SK-N-SH (cell line): Measurements from ENCODE around the gene FBXL7. TPM values are rescaled to one million over a fixed set of nuclear protein-coding genes. Genes with fewer than 3 reads are reported as not detected.

Experiments
- CTCF ChIA-PET: fragments of 300-600, 350-600 bp; formaldehyde crosslinking; extraction: SDS; loops from one replicate; lab custom pipeline; 2021; lab: Yijun Ruan, JAX
- POLR2A ChIA-PET: fragments of 350-600 bp; sonication (Branson Sonifier 250); formaldehyde crosslinking; extraction: SDS; loops from one replicate; lab custom pipeline; 2020; ENCODE audit warnings: antibody characterized with exemption, inconsistent platforms; lab: Yijun Ruan, JAX
- DNase-seq: peaks from one replicate; pipeline ENCODE4 v3.0.0; 2012
- H2AFZ ChIP-seq: fragments of 200-600 bp; sonication (generic); 2 replicates; pipeline ENCODE4 v1.8.1; 2016; ENCODE audit warnings: antibody characterized with exemption, mild to moderate bottlenecking, low read depth
- H3F3A ChIP-seq: fragments of 200-600 bp; sonication (generic); replicated peaks from 2 replicates; pipeline ENCODE3; 2016; ENCODE audit warnings: antibody characterized with exemption, mild to moderate bottlenecking; ENCODE audit not compliant: insufficient read depth
- H3K27ac ChIP-seq, 2 experiments: fragments of 200-500 bp in 1 of 2; fragments of 200-600 bp in 1 of 2; sonication (Bioruptor generic) in 1 of 2; sonication (generic), shearing (Covaris generic) in 1 of 2; 2 replicates each; pipeline versions ENCODE4 v1.5.1 to v1.6.1; 2014 to 2016; ENCODE audit warnings: low read depth in 2 of 2, inconsistent platforms in 1 of 2, low read length in 1 of 2, mild to moderate bottlenecking in 1 of 2, mixed read lengths in 1 of 2
- H3K27me3 ChIP-seq: fragments of 200-600 bp; sonication (generic), shearing (Covaris generic); 2 replicates; pipeline ENCODE4 v1.6.1; 2016; ENCODE audit warnings: mixed run types; ENCODE audit not compliant: insufficient read depth
- H3K36me3 ChIP-seq, 2 experiments: fragments of 200-500 bp in 1 of 2; fragments of 200-600 bp in 1 of 2; sonication (Bioruptor generic) in 1 of 2; sonication (generic) in 1 of 2; replicated peaks in 1 of 2; 2 replicates each; pipeline versions ENCODE3 to v1.5.1; 2014 to 2016; ENCODE audit warnings: low read length in 1 of 2, mild to moderate bottlenecking in 1 of 2; ENCODE audit not compliant: insufficient read depth in 2 of 2, control insufficient read depth in 1 of 2
- H3K4me1 ChIP-seq, 2 experiments: fragments of 200-500 bp in 1 of 2; fragments of 200-600 bp in 1 of 2; sonication (Bioruptor generic) in 1 of 2; sonication (generic), shearing (Covaris generic) in 1 of 2; 2 replicates each; pipeline versions ENCODE4 v1.5.1 to v1.6.1; 2014 to 2016; ENCODE audit warnings: low read depth in 1 of 2, low read length in 1 of 2, mixed run types in 1 of 2; ENCODE audit not compliant: insufficient read depth in 2 of 2, control insufficient read depth in 1 of 2
- H3K4me2 ChIP-seq: fragments of 200-600 bp; sonication (generic), shearing (Covaris generic); 2 replicates; pipeline ENCODE4 v1.6.1; 2017; ENCODE audit warnings: mixed run types
- H3K4me3 ChIP-seq, 2 experiments: fragments of 200-500 bp in 1 of 2; fragments of 200-600 bp in 1 of 2; sonication (Bioruptor generic) in 1 of 2; sonication (generic), shearing (Covaris generic) in 1 of 2; 2 replicates each; pipeline versions ENCODE4 v1.5.1 to v1.8.1; 2014 to 2016; ENCODE audit warnings: low read depth in 2 of 2, inconsistent platforms in 1 of 2, low read length in 1 of 2, mild to moderate bottlenecking in 1 of 2, mixed read lengths in 1 of 2, moderate library complexity in 1 of 2
- H3K79me2 ChIP-seq: fragments of 200-600 bp; sonication (generic); 2 replicates; pipeline ENCODE4 v1.8.1; 2017; ENCODE audit warnings: mild to moderate bottlenecking; ENCODE audit not compliant: insufficient read depth
- H3K9ac ChIP-seq: fragments of 200-600 bp; sonication (generic); 2 replicates; pipeline ENCODE4 v1.6.1; 2017; ENCODE audit warnings: mixed run types
- H3K9me2 ChIP-seq: fragments of 200-600 bp; sonication (generic); 2 replicates; pipeline ENCODE4 v1.6.1; 2017; ENCODE audit warnings: mixed run types
- H3K9me3 ChIP-seq: fragments of 200-600 bp; sonication (generic); 2 replicates; pipeline ENCODE4 v1.6.1; 2017; ENCODE audit warnings: mixed run types, mild to moderate bottlenecking, moderate library complexity
- H4K20me1 ChIP-seq: fragments of 200-600 bp; sonication (generic); 2 replicates; pipeline ENCODE4 v1.6.1; 2017; ENCODE audit warnings: mild to moderate bottlenecking, mixed run types; ENCODE audit not compliant: insufficient read depth
- ELF1 ChIP-seq: IDR thresholded peaks from 2 replicates; pipeline ENCODE4 v1.4.0; 2012
- EZH2phosphoT487 ChIP-seq: fragments of 200-600 bp; sonication (generic); IDR thresholded peaks from 2 replicates; pipeline ENCODE4 v1.6.1; 2017; ENCODE audit warnings: low read depth, mixed run types, mild to moderate bottlenecking, antibody characterized with exemption, moderate library complexity, borderline replicate concordance
- FOXJ3 ChIP-seq: sonication (generic); formaldehyde crosslinking; IDR thresholded peaks from 2 replicates; pipeline ENCODE4 v1.5.1; 2020; ENCODE audit warnings: mild to moderate bottlenecking, missing genetic modification reagents
- GATA2 ChIP-seq: sonication (generic); formaldehyde crosslinking; IDR thresholded peaks from 2 replicates; pipeline ENCODE4 v1.5.0; 2020; ENCODE audit warnings: mild to moderate bottlenecking, missing genetic modification reagents
- JUND ChIP-seq: IDR thresholded peaks from 2 replicates; pipeline ENCODE4 v1.4.0; 2012
- MXI1 ChIP-seq: IDR thresholded peaks from 2 replicates; pipeline ENCODE4 v1.6.1; 2012; ENCODE audit warnings: mild to moderate bottlenecking, low read depth, low read length, improper control_type of control experiment
- POLR2AphosphoS5 ChIP-seq: IDR thresholded peaks from 2 replicates; pipeline ENCODE4 v1.6.1; 2012; ENCODE audit warnings: low read depth, low read length
- RAD21 ChIP-seq: IDR thresholded peaks from 2 replicates; pipeline ENCODE4 v1.6.1; 2012; ENCODE audit warnings: mild to moderate bottlenecking, low read length
- RCOR1 ChIP-seq: fragments of 150-350 bp; IDR thresholded peaks from 2 replicates; pipeline ENCODE4 v1.6.1; 2017; ENCODE audit warnings: antibody characterized with exemption, low read length
- RFX5 ChIP-seq: IDR thresholded peaks from 2 replicates; pipeline ENCODE4 v1.6.1; 2012; ENCODE audit warnings: mild to moderate bottlenecking, improper control_type of control experiment, low read length
- RXRA ChIP-seq: IDR thresholded peaks from 2 replicates; pipeline ENCODE4 v1.4.0; 2012; ENCODE audit warnings: low read depth, mild to moderate bottlenecking, borderline replicate concordance
- SMC3 ChIP-seq: IDR thresholded peaks from 2 replicates; pipeline ENCODE4 v1.6.1; 2012; ENCODE audit warnings: low read depth, low read length, improper control_type of control experiment
- TAF1 ChIP-seq: IDR thresholded peaks from 2 replicates; pipeline ENCODE4 v1.6.1; 2012; ENCODE audit warnings: low read depth, mild to moderate bottlenecking, low read length, moderate library complexity, borderline replicate concordance
- YY1 ChIP-seq: IDR thresholded peaks from 2 replicates; pipeline ENCODE4 v1.4.0; 2012; ENCODE audit warnings: low read depth, mild to moderate bottlenecking
- WGBS: methylation state at CpG from one replicate; pipeline ENCODE4 v1.1.6; 2017; ENCODE audit warnings: low lambda C conversion rate; 5-methylcytosine and 5-hydroxymethylcytosine counted together
- polyA plus RNA-seq, 3 experiments: library from polyadenylated mRNA; depleted of rRNA; stranded (reverse); fragments of >200 nt; gene quantifications; 2 replicates each; pipeline ENCODE4 v1.2.3, GENCODE V29; 2012
- TF ChIP-seq, protein P1 (sequence below): IDR thresholded peaks from 2 replicates; pipeline ENCODE4; 2012
- TF ChIP-seq, protein P2 (sequence below): fragments of 150-350 bp; IDR thresholded peaks from 2 replicates; pipeline ENCODE4 v1.6.1; 2016; ENCODE audit warnings: mild to moderate bottlenecking, low read depth, low read length
- TF ChIP-seq, protein P3 (sequence below): IDR thresholded peaks from 2 replicates; pipeline ENCODE4 v1.4.0; 2012; ENCODE audit warnings: low read depth, borderline replicate concordance
- TF ChIP-seq, protein P4 (sequence below): IDR thresholded peaks from 2 replicates; pipeline ENCODE4 v1.6.1; 2012; ENCODE audit warnings: mild to moderate bottlenecking, low read depth, low read length, moderate library complexity
- TF ChIP-seq, protein P5 (sequence below): IDR thresholded peaks from 2 replicates; pipeline ENCODE4 v1.4.0; 2012; ENCODE audit warnings: low read depth, borderline replicate concordance

The FBXL7 gene
- polyA plus RNA-seq, 1 of the 3 experiments (the other 2 are of a cell fraction), result 7.0 TPM

DNA sequence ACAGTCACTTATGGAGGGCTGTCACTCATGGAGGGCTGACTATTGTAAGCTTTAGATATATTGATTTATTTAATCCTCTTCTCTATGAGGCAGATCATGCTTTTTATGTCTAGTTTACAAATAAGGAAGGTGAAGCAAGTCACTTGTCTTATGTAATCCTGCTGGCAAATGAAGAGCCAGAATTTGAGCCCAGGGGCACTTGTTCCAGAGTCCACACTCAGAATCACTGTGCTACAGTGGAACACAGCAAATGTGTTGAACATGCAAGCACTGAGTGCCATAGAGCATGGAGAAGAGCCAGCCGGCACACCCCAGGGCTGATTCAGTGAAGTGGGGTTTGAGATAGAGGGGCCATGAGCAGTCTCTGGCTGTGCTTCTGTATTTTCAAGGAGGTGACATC is 353.0 kb downstream of the FBXL7 start:
- Histone ChIP-seq H3K4me1 (peaks cover 0 to 15% of the 10 kb centered on the region in 2 experiments; a peak in 2 of 4 replicates), H3K9me3 (no peaks in the 10 kb centered on the region), H3K9ac (no peak overlapping the region), H3K4me2 (no peak overlapping the region), H3F3A (no peaks in the 10 kb centered on the region), H3K27me3 (no peaks in the 10 kb centered on the region), H4K20me1 (no peaks in the 10 kb centered on the region), H3K27ac (no peak overlapping the region; a peak in 1 of 4 replicates), H3K9me2 (no peaks in the 10 kb centered on the region), H3K36me3 (no peaks in the 10 kb centered on the region), H3K79me2 (peaks cover 8% of the 10 kb centered on the region; the same call in 1 of the 2 replicates), H2AFZ (no peak overlapping the region), H3K4me3 (no peak overlapping the region)
- CTCF ChIA-PET, result no interaction called here
- DNase-seq, result no peak
- TF ChIP-seq, protein P1, sequence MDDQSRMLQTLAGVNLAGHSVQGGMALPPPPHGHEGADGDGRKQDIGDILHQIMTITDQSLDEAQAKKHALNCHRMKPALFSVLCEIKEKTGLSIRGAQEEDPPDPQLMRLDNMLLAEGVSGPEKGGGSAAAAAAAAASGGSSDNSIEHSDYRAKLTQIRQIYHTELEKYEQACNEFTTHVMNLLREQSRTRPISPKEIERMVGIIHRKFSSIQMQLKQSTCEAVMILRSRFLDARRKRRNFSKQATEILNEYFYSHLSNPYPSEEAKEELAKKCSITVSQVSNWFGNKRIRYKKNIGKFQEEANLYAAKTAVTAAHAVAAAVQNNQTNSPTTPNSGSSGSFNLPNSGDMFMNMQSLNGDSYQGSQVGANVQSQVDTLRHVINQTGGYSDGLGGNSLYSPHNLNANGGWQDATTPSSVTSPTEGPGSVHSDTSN, result no peak
- TF ChIP-seq TAF1, result no peak
- TF ChIP-seq GATA2 (CRISPR knock-in tag), result no peak
- TF ChIP-seq, protein P2, sequence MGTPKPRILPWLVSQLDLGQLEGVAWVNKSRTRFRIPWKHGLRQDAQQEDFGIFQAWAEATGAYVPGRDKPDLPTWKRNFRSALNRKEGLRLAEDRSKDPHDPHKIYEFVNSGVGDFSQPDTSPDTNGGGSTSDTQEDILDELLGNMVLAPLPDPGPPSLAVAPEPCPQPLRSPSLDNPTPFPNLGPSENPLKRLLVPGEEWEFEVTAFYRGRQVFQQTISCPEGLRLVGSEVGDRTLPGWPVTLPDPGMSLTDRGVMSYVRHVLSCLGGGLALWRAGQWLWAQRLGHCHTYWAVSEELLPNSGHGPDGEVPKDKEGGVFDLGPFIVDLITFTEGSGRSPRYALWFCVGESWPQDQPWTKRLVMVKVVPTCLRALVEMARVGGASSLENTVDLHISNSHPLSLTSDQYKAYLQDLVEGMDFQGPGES, result no peak
- TF ChIP-seq SMC3, result no peak
- TF ChIP-seq RXRA, result no peak
- TF ChIP-seq, protein P3, sequence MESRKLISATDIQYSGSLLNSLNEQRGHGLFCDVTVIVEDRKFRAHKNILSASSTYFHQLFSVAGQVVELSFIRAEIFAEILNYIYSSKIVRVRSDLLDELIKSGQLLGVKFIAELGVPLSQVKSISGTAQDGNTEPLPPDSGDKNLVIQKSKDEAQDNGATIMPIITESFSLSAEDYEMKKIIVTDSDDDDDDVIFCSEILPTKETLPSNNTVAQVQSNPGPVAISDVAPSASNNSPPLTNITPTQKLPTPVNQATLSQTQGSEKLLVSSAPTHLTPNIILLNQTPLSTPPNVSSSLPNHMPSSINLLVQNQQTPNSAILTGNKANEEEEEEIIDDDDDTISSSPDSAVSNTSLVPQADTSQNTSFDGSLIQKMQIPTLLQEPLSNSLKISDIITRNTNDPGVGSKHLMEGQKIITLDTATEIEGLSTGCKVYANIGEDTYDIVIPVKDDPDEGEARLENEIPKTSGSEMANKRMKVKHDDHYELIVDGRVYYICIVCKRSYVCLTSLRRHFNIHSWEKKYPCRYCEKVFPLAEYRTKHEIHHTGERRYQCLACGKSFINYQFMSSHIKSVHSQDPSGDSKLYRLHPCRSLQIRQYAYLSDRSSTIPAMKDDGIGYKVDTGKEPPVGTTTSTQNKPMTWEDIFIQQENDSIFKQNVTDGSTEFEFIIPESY, result no peak
- TF ChIP-seq FOXJ3, result no peak
- TF ChIP-seq, protein P4, sequence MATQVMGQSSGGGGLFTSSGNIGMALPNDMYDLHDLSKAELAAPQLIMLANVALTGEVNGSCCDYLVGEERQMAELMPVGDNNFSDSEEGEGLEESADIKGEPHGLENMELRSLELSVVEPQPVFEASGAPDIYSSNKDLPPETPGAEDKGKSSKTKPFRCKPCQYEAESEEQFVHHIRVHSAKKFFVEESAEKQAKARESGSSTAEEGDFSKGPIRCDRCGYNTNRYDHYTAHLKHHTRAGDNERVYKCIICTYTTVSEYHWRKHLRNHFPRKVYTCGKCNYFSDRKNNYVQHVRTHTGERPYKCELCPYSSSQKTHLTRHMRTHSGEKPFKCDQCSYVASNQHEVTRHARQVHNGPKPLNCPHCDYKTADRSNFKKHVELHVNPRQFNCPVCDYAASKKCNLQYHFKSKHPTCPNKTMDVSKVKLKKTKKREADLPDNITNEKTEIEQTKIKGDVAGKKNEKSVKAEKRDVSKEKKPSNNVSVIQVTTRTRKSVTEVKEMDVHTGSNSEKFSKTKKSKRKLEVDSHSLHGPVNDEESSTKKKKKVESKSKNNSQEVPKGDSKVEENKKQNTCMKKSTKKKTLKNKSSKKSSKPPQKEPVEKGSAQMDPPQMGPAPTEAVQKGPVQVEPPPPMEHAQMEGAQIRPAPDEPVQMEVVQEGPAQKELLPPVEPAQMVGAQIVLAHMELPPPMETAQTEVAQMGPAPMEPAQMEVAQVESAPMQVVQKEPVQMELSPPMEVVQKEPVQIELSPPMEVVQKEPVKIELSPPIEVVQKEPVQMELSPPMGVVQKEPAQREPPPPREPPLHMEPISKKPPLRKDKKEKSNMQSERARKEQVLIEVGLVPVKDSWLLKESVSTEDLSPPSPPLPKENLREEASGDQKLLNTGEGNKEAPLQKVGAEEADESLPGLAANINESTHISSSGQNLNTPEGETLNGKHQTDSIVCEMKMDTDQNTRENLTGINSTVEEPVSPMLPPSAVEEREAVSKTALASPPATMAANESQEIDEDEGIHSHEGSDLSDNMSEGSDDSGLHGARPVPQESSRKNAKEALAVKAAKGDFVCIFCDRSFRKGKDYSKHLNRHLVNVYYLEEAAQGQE, result no peak
- no peak for TF ChIP-seq RCOR1
- TF ChIP-seq EZH2phosphoT487, result no peak
- no peak for TF ChIP-seq ELF1
- no peak for TF ChIP-seq POLR2AphosphoS5
- TF ChIP-seq, protein P5, sequence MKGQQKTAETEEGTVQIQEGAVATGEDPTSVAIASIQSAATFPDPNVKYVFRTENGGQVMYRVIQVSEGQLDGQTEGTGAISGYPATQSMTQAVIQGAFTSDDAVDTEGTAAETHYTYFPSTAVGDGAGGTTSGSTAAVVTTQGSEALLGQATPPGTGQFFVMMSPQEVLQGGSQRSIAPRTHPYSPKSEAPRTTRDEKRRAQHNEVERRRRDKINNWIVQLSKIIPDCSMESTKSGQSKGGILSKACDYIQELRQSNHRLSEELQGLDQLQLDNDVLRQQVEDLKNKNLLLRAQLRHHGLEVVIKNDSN, result no peak
- TF ChIP-seq MXI1, result no peak
- TF ChIP-seq RFX5, result no peak
- no peak for TF ChIP-seq YY1
- TF ChIP-seq RAD21, result no peak
- no peak for TF ChIP-seq JUND
- WGBS, result 100% methylated on average over 1 of the region's 1 CpG
- POLR2A ChIA-PET, result no interaction called here
